GM10847 (cell line): Measurements from ENCODE around the gene TMEM232.

ENCODE experiments used
- POLR2A ChIP-seq: IDR thresholded peaks from 2 replicates; pipeline ENCODE4 v1.6.1; 2011; ENCODE audit not compliant: insufficient read length; ENCODE audit errors: extremely low read depth

Gene TMEM232

GRCh38 chr5:110409571-110409970 lies 316.9 kb downstream of the TMEM232 start:
- no peak for TF ChIP-seq POLR2A

DNA sequence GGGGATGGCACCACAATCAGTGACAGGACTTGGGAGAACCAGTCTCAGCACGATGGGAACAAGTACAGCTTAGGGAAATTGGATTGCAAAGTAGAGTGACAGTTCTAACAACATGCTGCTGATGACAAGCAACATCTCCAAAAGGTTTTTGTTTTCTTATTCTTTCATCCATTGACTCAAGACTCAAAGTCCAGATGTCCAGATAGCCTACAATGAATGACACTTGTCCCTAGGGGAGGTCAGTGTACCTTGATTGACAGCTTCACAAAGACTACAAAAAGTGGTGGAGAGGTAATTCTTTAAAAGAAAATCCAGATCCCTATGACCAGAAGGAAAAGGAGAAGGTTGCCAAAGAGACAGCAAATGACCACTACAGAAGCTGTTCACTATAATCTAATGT lies 323.9 kb downstream of the TMEM232 start:
- TF ChIP-seq POLR2A: no peak

DNA sequence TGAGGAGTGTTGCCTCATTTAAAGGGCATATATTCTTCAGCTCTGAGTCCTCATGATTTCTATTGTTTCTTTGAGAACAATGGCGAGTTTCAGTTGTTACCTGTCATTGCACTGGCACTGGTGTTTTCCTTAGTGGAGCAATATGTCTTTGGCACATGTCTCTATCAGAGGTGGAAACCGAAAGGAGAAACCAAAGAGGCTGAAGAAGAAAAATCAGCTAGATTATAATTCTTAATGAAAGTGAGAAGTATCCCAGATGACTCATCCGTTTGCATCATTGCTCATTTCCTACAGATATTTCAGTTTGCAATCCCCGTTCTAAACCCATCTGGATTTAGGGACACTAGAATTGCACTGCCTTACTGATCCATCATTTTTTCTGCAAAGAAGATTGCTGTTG lies 324.6 kb downstream of the TMEM232 start:
- TF ChIP-seq POLR2A: no peak

- TF ChIP-seq POLR2A: no peak
Measured at GRCh38 chr5:110398951-110399350, 327.5 kb downstream of the TMEM232 start.

DNA sequence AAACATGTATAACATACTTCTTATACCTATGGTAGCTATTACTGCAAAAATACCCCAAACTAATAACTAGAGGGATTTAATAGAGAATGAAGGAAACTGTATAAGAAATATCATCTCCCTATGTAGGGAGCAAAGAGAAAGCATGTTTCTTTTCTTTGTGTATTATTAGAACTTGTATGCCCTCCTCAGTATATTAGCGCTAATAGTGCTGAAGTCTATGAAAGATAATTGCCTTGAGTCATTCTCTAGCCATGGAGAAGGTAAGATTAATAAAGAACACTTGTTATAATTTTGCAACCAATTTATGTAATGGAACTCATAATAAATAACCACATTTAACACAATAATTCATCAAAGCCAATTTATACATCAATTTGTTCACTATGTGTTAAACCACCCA lies 329.2 kb downstream of the TMEM232 start:
- no peak for TF ChIP-seq POLR2A

DNA sequence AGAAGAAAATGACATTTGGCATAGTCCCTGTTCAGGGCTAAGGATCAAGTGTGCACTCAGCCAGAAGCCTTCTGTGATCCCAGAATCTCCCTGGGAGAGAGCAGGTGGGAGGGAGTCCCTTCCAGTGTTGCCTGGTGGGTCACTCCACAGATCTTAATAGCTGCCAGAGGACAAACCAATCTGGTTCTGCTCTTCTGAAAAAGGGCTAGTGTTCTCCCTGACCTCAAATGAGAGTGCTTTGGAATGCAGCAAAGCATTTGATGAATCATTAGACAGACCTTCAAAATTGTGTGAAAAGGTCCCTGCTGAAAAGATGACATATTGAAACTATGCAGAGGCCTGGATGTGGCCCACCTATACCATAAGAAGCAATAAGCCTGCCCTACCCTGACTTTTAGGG lies 339.7 kb downstream of the TMEM232 start:
- TF ChIP-seq POLR2A: no peak

DNA sequence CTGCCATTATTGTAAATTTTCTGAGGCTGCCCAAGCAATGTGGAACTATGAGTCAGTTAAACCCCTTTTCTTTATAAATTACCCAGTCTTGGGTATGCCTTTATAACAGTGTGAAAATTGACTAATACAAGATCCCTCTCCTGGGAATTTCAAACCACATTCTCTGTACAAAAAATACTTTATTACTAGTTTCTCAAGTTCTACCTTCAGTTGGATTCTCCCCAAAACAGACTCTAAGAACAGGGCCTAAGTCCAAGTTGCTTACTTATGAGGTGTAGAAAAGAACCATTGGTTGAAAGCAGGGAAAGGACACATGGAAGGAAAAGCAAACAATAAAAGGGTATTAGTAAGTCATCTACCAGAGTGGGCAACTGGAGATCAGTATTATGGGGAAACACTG lies 343.2 kb downstream of the TMEM232 start:
- no peak for TF ChIP-seq POLR2A

GRCh38 chr5:110377943-110378342 lies 348.5 kb downstream of the TMEM232 start:
- no peak for TF ChIP-seq POLR2A

- no peak for TF ChIP-seq POLR2A
Measured at GRCh38 chr5:110377361-110377760, 349.1 kb downstream of the TMEM232 start.

GRCh38 chr5:110376281-110376951 lies 350.1 kb downstream of the TMEM232 start:
- TF ChIP-seq POLR2A: no peak

- no peak for TF ChIP-seq POLR2A
Measured at GRCh38 chr5:110371725-110372041, 354.8 kb downstream of the TMEM232 start.

DNA sequence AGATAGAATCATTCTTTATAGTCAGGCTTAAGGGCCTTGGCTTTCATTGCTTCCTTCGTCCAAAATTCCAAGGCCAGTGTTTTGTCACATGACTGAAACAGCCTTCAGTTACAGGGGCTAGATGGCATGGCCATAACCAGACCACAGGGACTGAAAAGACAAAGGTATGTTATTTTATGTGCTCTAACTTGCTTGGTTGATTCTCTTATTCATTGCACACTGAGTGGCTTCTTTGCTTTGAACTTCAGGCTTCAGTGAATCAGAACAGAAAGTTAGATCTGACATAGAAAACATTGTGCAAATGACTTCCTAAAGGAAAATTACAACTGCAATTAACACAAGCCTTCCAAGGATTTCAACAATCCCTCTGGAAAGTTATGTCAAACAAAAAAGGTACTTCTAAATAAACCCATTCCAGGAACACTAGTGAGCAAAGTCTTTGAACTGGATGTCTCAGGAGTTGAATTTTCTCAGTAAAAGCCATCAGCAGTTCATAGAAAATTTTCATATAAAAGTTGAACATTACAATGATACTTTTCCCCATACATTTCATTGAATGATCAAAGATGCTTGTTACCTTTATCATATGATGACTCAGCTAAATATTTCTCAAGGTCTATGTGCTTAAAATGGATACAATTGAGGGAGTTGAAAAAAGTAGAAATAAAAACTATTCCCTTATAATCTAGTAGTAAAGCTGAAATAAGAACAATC lies 355.3 kb downstream of the TMEM232 start:
- no peak for TF ChIP-seq POLR2A
